Lower lobe of right lung (tissue), 2 donors: ENCODE measurements around the gene AHCTF1. TPM values are rescaled to one million over a fixed set of nuclear protein-coding genes. Genes with fewer than 3 reads are reported as not detected.
A peak's percentile ranks its signal among the peaks of the same experiment; 100 is the strongest.

Experiments used
- ATAC-seq, 2 donors: fragments of 200-7000 bp; cut with Tn5 transposase; one replicate each; pipeline ENCODE4 v1.9.1; 2020 to 2022; ENCODE audit warnings: mild to moderate bottlenecking in 2 of 2, moderate library complexity in 2 of 2
- DNase-seq: peaks from one replicate; pipeline ENCODE4 v3.0.0-alpha.2; 2020
- H3K27ac ChIP-seq: fragments of 200-600 bp; one replicate; pipeline ENCODE4 v1.8.0; 2022
- H3K27me3 ChIP-seq: fragments of 200-600 bp; one replicate; pipeline ENCODE4 v1.8.0; 2022; ENCODE audit warnings: low read depth
- H3K36me3 ChIP-seq: fragments of 200-600 bp; one replicate; pipeline ENCODE4 v1.8.0; 2022; ENCODE audit warnings: mild to moderate bottlenecking
- H3K4me1 ChIP-seq: fragments of 200-600 bp; one replicate; pipeline ENCODE4 v1.8.0; 2022
- H3K4me3 ChIP-seq: fragments of 200-600 bp; one replicate; pipeline ENCODE4 v1.8.0; 2022; ENCODE audit warnings: mild to moderate bottlenecking
- H3K9me3 ChIP-seq: fragments of 200-600 bp; one replicate; pipeline ENCODE4 v1.8.0; 2022
- CTCF ChIP-seq: fragments of 200-600 bp; IDR thresholded peaks from one replicate; pipeline ENCODE4 v1.8.0; 2022; ENCODE audit warnings: antibody characterized with exemption, mild to moderate bottlenecking
- intact Hi-C: fragments of 100-400 bp; cut with DNase I; formaldehyde crosslinking; loops from one replicate; pipeline ENCODE4 v1.11.0; 2022
- total RNA-seq: library from RNA; stranded (reverse); fragmentation: NEBNext Ultra II Directional; extraction: Animal tissue kit (Norgen Biotek cat#: 25700); gene quantifications from one replicate; pipeline ENCODE4 v1.2.1, GENCODE V29; 2021
- donor health status: DM: no; HTN: yes; CAD: no; lungs with severe emphysema.

AHCTF1 gene
- total RNA-seq, 1 donor from 2014 or later: 36.0 TPM

GRCh38 chr1:246790833-246791232 is 140.9 kb downstream of the AHCTF1 start:
- intact Hi-C loops: no loop called here
- H3K27ac ChIP-seq: no peak overlapping the region
- H3K36me3 ChIP-seq: no peaks in the 10 kb centered on the region
- DNase-seq: no peak
- H3K27me3 ChIP-seq: peaks cover 36% of the 10 kb centered on the region
- H3K9me3 ChIP-seq: no peaks in the 10 kb centered on the region
- no peak for ATAC-seq
- TF ChIP-seq CTCF: no peak
- H3K4me3 ChIP-seq: no peak overlapping the region
- peaks cover 5% of the 10 kb centered on the region for H3K4me1 ChIP-seq

- Histone ChIP-seq H3K9me3 (no peaks in the 10 kb centered on the region), H3K4me3 (no peak overlapping the region), H3K27ac (no peak overlapping the region), H3K27me3 (peaks cover 36% of the 10 kb centered on the region), H3K36me3 (no peaks in the 10 kb centered on the region), H3K4me1 (peaks cover 5% of the 10 kb centered on the region)
- intact Hi-C loops: no loop called here
- DNase-seq: no peak
- no peak for TF ChIP-seq CTCF
- no peak for ATAC-seq
Measured at GRCh38 chr1:246790364-246790763, 141.4 kb downstream of the AHCTF1 start.

GRCh38 chr1:246789454-246790339 is 142.1 kb downstream of the AHCTF1 start:
- intact Hi-C loops: no loop called here
- no peak overlapping the region for H3K27ac ChIP-seq
- DNase-seq: no peak
- no peaks in the 10 kb centered on the region for H3K9me3 ChIP-seq
- H3K27me3 ChIP-seq: peaks cover 36% of the 10 kb centered on the region
- ATAC-seq: no peak
- no peak for TF ChIP-seq CTCF
- peaks cover 10% of the 10 kb centered on the region for H3K4me1 ChIP-seq
- H3K36me3 ChIP-seq: no peaks in the 10 kb centered on the region
- H3K4me3 ChIP-seq: peak overlapping the region; percentile 39

Other genes starting within 250 kb of the AHCTF1 start
- gene SCCPDH, start 207.5 kb downstream of the AHCTF1 start, total RNA-seq: 35.3 TPM
- gene ZNF695, start 76.1 kb upstream of the AHCTF1 start, total RNA-seq: not detected
- 3.2 TPM for gene ZNF670, start 146.9 kb upstream of the AHCTF1 start, total RNA-seq
- gene ZNF669, start 172.4 kb upstream of the AHCTF1 start, total RNA-seq: 9.0 TPM
- 29.1 TPM for gene ZNF124, start 240.1 kb upstream of the AHCTF1 start, total RNA-seq